HUES6 (cell line): ENCODE results near the gene POLE4.

Experiments used
- H3K27ac ChIP-seq: 2 replicates; pipeline ENCODE4 v1.7.0; 2013; ENCODE audit warnings: low read depth, mild to moderate bottlenecking, low read length, inconsistent platforms
- H3K27me3 ChIP-seq: 2 replicates; pipeline ENCODE4 v1.6.1; 2013; ENCODE audit warnings: low read length; ENCODE audit not compliant: control insufficient read depth, insufficient read depth
- H3K36me3 ChIP-seq: 2 replicates; pipeline ENCODE4 v1.6.1; 2013; ENCODE audit warnings: low read length; ENCODE audit not compliant: control insufficient read depth, insufficient read depth
- H3K4me1 ChIP-seq: 2 replicates; pipeline ENCODE4 v1.6.1; 2013; ENCODE audit warnings: low read length; ENCODE audit not compliant: control insufficient read depth, insufficient read depth
- H3K4me3 ChIP-seq: 2 replicates; pipeline ENCODE4 v1.5.1; 2013; ENCODE audit warnings: low read depth, low read length
- H3K9ac ChIP-seq: one replicate; pipeline ENCODE4 v1.6.1; 2013; ENCODE audit warnings: mild to moderate bottlenecking, low read length
- H3K9me3 ChIP-seq: 2 replicates; pipeline ENCODE4 v1.6.1; 2013; ENCODE audit warnings: low read depth, low read length; ENCODE audit not compliant: control insufficient read depth, insufficient read depth

POLE4 gene, protein sequence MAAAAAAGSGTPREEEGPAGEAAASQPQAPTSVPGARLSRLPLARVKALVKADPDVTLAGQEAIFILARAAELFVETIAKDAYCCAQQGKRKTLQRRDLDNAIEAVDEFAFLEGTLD

DNA sequence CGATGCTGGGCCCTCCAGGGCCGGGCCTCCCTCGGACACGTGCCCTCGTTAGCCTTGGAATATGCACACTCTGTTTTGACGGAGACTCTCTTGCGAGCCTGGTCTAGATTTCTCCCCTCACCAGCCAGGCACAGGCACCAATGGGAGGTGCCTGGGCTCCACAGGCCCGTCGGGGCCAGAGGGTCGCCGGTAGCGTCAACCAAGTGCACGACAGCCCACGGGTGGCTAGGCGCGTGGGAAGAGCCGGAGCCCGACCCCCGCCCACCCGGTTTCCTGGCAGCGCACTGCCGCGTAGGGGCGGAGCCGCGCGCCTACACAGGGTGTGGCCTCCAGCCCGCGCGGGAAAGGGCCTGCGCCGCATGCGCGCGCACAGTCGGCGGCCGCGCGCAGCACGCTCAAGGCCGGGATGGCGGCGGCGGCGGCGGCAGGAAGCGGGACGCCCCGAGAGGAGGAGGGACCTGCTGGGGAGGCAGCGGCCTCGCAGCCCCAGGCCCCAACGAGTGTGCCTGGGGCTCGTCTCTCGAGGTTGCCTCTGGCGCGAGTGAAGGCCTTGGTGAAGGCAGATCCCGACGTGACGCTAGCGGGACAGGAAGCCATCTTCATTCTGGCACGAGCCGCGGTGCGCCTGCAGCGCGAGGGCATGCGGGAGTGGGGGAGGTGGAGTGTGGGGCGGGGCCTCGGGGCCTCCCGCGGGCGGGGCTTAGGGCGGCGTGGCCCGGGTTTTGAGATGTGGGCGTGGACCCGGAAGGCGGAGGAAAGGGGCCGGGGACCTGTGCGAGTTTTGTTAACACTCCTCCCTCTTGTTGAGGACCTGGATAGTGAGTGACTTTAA is at the start of gene POLE4:
Gene POLE4, plus strand, starts transcription at position 370 of the 832 bp plus-strand sequence. Its CDS starts 37 bp downstream, at position 407.
- Histone ChIP-seq H3K4me3 (peak within 1 kb of the TSS; percentile 87), H3K27me3 (peaks cover 16% of the 10 kb centered on the region), H3K4me1 (no peaks in the 10 kb centered on the region), H3K9me3 (peaks cover 13% of the 10 kb centered on the region; the same call in 1 of the 2 replicates), H3K36me3 (peaks cover 9% of the 10 kb centered on the region; the same call in 1 of the 2 replicates), H3K9ac (peak within 1 kb of the TSS; percentile 97), H3K27ac (peak within 1 kb of the TSS; percentile 89)

DNA sequence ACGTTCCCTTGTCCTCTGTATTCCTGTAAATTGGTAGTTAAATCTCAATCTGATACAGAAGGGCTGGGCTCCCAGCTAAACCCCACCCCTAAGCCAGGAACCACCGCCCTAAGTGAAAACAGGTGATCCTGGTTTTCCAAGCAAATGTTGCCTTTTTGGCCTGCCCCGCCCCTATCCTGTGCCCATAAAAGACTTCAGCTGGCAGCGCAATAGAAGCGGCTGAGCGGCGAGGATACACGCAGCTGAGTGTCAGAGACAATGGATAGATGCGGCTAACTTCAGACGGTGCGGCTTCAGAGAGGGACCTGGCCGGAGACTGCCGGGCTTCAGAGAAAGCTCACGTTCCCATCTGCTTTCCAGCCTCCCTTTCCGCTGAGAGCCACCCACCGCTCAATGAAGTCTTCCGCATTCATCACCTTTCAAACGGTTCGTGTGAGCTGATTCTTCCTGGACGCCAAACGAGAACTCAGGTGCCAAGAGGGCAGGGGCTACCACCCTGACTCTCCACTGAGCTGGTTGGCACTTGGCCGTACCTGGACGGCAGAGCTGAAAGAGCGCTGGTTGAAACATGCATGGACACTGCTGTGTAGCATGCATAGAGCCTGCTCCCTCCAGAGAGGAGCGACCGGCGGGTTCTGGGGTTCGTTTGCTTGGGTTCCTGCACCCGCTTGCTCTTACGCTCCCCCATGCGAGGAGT is 49.5 kb upstream of the POLE4 start:
- Histone ChIP-seq H3K4me3 (peak overlapping the region; percentile 19; the same call in 1 of the 2 replicates), H3K27me3 (peaks cover 5% of the 10 kb centered on the region; the same call in 1 of the 2 replicates), H3K9me3 (no peaks in the 10 kb centered on the region), H3K4me1 (no peaks in the 10 kb centered on the region), H3K36me3 (no peaks in the 10 kb centered on the region), H3K9ac (no peak overlapping the region), H3K27ac (no peak overlapping the region)

- H3K36me3 ChIP-seq: no peaks in the 10 kb centered on the region
- no peak overlapping the region for H3K9ac ChIP-seq
- no peak overlapping the region for H3K4me3 ChIP-seq
- H3K4me1 ChIP-seq: no peaks in the 10 kb centered on the region
- H3K9me3 ChIP-seq: no peaks in the 10 kb centered on the region
- H3K27me3 ChIP-seq: peaks cover 5% of the 10 kb centered on the region; the same call in 1 of the 2 replicates
- H3K27ac ChIP-seq: no peak overlapping the region
Measured at GRCh38 chr2:74910245-74910644, 48.2 kb upstream of the POLE4 start.

- H3K4me3 ChIP-seq: no peak overlapping the region
- no peaks in the 10 kb centered on the region for H3K36me3 ChIP-seq
- H3K4me1 ChIP-seq: no peaks in the 10 kb centered on the region
- H3K9me3 ChIP-seq: no peaks in the 10 kb centered on the region
- H3K27me3 ChIP-seq: peaks cover 5% of the 10 kb centered on the region; the same call in 1 of the 2 replicates
- no peak overlapping the region for H3K27ac ChIP-seq
- no peak overlapping the region for H3K9ac ChIP-seq
Measured at GRCh38 chr2:74911061-74911460, 47.4 kb upstream of the POLE4 start.

GRCh38 chr2:74915743-74916142 is 42.7 kb upstream of the POLE4 start:
- no peak overlapping the region for H3K9ac ChIP-seq

GRCh38 chr2:74916394-74916793 is 42.0 kb upstream of the POLE4 start:
- no peak overlapping the region for H3K9ac ChIP-seq
- H3K9me3 ChIP-seq: no peaks in the 10 kb centered on the region
- H3K36me3 ChIP-seq: no peaks in the 10 kb centered on the region
- H3K27ac ChIP-seq: no peak overlapping the region
- no peaks in the 10 kb centered on the region for H3K27me3 ChIP-seq
- no peak overlapping the region for H3K4me3 ChIP-seq
- H3K4me1 ChIP-seq: no peaks in the 10 kb centered on the region

More at GRCh38 chr2:74915743-74916142, 42.7 kb upstream of the POLE4 start:
- Histone ChIP-seq H3K27ac (no peak overlapping the region), H3K27me3 (no peaks in the 10 kb centered on the region), H3K4me1 (no peaks in the 10 kb centered on the region), H3K9me3 (no peaks in the 10 kb centered on the region), H3K36me3 (no peaks in the 10 kb centered on the region), H3K4me3 (no peak overlapping the region)

DNA sequence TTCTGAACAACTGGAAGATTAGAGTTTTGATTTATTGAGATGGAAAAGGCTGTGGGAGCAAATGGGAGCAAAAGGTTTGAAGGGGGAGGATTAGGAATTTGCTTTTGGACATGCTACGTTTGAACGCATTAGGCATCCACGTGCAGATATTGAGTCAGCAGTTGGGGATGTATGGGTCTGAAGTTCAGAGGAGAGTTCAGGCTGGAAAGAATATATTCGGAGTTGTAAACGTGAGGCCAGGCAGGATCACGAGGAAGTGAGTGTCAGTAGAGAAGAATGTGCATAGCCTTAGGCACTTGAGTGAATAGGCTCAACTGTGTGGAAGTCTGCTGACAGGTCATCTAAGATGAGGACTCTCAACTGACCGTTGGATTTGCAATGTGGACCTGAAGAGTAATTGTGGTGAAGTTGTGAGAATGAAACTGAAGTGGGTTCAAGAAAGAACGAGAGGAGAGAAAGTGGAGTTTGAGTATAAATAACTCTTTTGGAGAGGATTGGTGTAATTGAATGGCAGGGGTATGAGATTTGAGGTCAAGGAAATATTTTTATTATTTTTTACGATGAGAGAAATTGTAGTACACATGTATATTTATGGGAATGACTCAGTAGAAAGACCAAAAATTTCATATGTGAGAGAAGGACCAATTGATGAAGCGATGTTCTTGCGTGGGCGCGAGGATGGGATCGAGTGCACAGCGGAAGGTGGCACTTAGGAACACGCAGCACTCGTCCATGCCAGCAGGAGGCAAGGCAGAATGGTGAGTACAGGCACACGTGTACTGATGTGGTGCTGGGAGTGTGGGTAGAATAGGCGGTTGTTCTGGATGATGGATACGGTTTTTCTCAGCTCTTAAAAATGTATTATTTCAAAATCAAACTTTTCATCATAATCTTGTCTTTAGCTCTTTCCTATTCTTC is 40.5 kb upstream of the POLE4 start:
- Histone ChIP-seq H3K4me1 (no peaks in the 10 kb centered on the region), H3K4me3 (no peak overlapping the region), H3K27me3 (no peaks in the 10 kb centered on the region), H3K27ac (no peak overlapping the region), H3K36me3 (no peaks in the 10 kb centered on the region), H3K9me3 (no peaks in the 10 kb centered on the region), H3K9ac (no peak overlapping the region)

DNA sequence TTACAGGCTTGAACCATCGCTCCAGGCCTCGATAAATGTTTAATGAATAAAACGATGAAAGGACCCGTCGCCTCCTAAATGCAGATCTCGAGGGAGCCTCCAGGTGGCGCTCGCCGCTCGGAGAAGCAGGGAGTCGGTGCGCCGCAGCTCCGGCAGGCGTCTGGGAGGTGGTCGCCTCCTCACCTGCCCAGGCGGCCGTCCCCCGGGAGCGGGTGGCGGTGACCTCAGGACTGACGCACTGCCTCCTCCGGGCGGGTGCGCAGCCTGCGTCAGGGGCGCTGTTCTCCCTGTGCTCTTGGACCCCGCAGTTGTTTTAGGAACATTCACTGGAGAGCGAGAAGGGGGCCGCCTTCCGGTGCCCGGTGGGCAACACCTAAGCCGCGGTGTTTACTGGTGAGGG is 38.6 kb upstream of the POLE4 start:
- H3K9me3 ChIP-seq: no peaks in the 10 kb centered on the region
- H3K36me3 ChIP-seq: no peaks in the 10 kb centered on the region
- no peak overlapping the region for H3K27ac ChIP-seq
- no peak overlapping the region for H3K9ac ChIP-seq
- peak overlapping the region; percentile 58 for H3K4me3 ChIP-seq
- H3K27me3 ChIP-seq: no peaks in the 10 kb centered on the region
- no peaks in the 10 kb centered on the region for H3K4me1 ChIP-seq

DNA sequence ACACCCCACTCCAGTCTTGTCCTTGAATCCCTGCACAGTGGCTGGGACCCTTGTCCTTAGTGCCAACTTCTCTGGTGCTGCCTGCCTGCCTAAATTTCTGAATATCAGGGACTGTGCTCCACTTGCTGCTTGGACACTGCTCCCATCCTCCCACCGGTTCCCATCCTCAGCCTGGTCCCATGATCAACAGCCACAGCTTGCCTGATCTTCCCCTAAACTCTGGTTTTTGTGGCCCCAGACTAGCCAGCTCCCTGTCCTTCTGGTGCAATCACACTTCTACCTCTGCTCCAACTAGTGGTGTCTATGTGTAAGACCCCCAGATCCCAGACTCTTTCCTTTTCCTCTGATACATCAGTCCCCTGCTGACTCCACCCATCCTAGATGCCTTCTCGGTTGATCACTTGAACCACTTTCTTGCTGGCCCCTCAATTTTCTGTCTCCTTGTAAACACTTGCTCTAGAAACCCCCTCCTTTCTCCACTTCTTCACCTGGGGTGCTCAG is 37.2 kb upstream of the POLE4 start:
- Histone ChIP-seq H3K36me3 (no peaks in the 10 kb centered on the region), H3K9ac (no peak overlapping the region), H3K27me3 (no peaks in the 10 kb centered on the region), H3K4me3 (no peak overlapping the region), H3K4me1 (no peaks in the 10 kb centered on the region), H3K9me3 (no peaks in the 10 kb centered on the region), H3K27ac (no peak overlapping the region)

DNA sequence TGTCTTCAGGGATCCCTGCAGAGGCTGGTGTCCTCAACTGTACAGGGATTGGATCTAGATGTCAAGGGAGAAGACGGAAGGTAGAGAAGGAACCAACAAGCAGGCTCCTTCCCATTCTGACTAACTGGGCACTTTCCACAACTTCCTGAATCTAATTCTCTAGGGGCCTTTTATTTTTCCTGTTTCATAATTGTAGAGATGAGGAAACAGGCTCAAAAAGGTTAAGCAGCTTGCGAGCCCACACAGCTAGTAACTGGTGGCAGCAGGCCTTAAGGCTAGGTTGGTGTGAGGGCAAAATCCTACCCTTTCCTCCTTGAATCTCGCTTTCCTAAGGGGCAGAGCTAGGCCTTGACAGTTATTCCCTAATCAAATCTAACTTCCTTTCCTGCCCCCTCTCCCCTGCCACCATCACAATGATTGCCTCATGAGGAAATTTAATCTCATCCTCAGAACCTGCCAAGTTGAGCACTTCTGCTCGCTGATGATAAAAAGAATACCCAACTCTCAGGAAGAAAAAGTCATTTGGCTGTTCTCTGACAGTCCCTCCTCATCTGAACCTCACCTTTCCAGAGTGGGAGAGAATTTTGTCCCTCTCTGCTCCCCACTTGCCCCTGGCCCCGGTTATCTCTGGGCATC is 35.7 kb upstream of the POLE4 start:
- H3K27me3 ChIP-seq: no peaks in the 10 kb centered on the region
- no peaks in the 10 kb centered on the region for H3K9me3 ChIP-seq
- no peaks in the 10 kb centered on the region for H3K36me3 ChIP-seq
- H3K9ac ChIP-seq: no peak overlapping the region
- H3K27ac ChIP-seq: no peak overlapping the region
- H3K4me1 ChIP-seq: no peaks in the 10 kb centered on the region
- no peak overlapping the region for H3K4me3 ChIP-seq
